HEK293 (cell line): Measurements from ENCODE around the gene CHST14.

Experiments used
- EGR2 ChIP-seq: fragments of 450-650 bp; formaldehyde crosslinking; IDR thresholded peaks from 2 replicates; pipeline ENCODE4 v1.5.1; 2016; ENCODE audit warnings: low read depth, missing biosample characterization, missing genetic modification characterization
- GLI2 ChIP-seq: fragments of 450-650 bp; formaldehyde crosslinking; IDR thresholded peaks from 2 replicates; pipeline ENCODE4; 2017; ENCODE audit warnings: missing biosample characterization, missing genetic modification characterization, low read depth, borderline replicate concordance
- HIC1 ChIP-seq: fragments of 450-650 bp; formaldehyde crosslinking; IDR thresholded peaks from 2 replicates; pipeline ENCODE4 v1.5.1; 2016; ENCODE audit warnings: missing biosample characterization, missing genetic modification characterization
- KLF9 ChIP-seq: fragments of 450-650 bp; formaldehyde crosslinking; IDR thresholded peaks from 2 replicates; pipeline ENCODE4 v1.5.1; 2016; ENCODE audit warnings: missing biosample characterization, missing genetic modification characterization, low read depth
- MEIS1 ChIP-seq: sonication (generic); formaldehyde crosslinking; IDR thresholded peaks from 2 replicates; pipeline ENCODE4 v1.8.1; 2022; ENCODE audit warnings: missing genetic modification reagents, mild to moderate bottlenecking, borderline replicate concordance
- OSR2 ChIP-seq: fragments of 450-650 bp; formaldehyde crosslinking; IDR thresholded peaks from 2 replicates; pipeline ENCODE4 v1.5.1; 2016; ENCODE audit warnings: missing biosample characterization, missing genetic modification characterization
- SCRT2 ChIP-seq: fragments of 450-650 bp; formaldehyde crosslinking; IDR thresholded peaks from 2 replicates; pipeline ENCODE4 v1.5.1; 2016; ENCODE audit warnings: missing biosample characterization, missing genetic modification characterization
- SETDB1 ChIP-seq: IDR thresholded peaks from one replicate; pipeline ENCODE4 v1.6.1; 2017; ENCODE audit warnings: mild to moderate bottlenecking, low read length, moderate library complexity, mixed read lengths; ENCODE audit not compliant: insufficient read length
- SP3 ChIP-seq: fragments of 450-650 bp; formaldehyde crosslinking; IDR thresholded peaks from 2 replicates; pipeline ENCODE4 v1.5.1; 2016; ENCODE audit warnings: missing biosample characterization, missing genetic modification characterization
- ZFHX2 ChIP-seq: fragments of 450-650 bp; formaldehyde crosslinking; conservative IDR thresholded peaks from 2 replicates; pipeline ENCODE4 v1.5.1; 2016; ENCODE audit warnings: missing biosample characterization, missing genetic modification characterization
- ZIC2 ChIP-seq: fragments of 450-650 bp; formaldehyde crosslinking; IDR thresholded peaks from 2 replicates; pipeline ENCODE4 v1.5.1; 2016; ENCODE audit warnings: missing biosample characterization, missing genetic modification characterization
- ZNF121 ChIP-seq: fragments of 450-650 bp; formaldehyde crosslinking; IDR thresholded peaks from 2 replicates; pipeline ENCODE4 v1.5.1; 2016; ENCODE audit warnings: missing biosample characterization, missing genetic modification characterization
- ZNF2 ChIP-seq: fragments of 450-650 bp; formaldehyde crosslinking; IDR thresholded peaks from 2 replicates; pipeline ENCODE4 v1.5.1; 2016; ENCODE audit warnings: missing biosample characterization, missing genetic modification characterization
- ZNF23 ChIP-seq: fragments of 450-650 bp; formaldehyde crosslinking; IDR thresholded peaks from 2 replicates; pipeline ENCODE4 v1.5.1; 2016; ENCODE audit warnings: missing biosample characterization, missing genetic modification characterization, borderline replicate concordance
- ZNF26 ChIP-seq: fragments of 450-650 bp; formaldehyde crosslinking; IDR thresholded peaks from 2 replicates; pipeline ENCODE4 v1.5.1; 2016; ENCODE audit warnings: missing biosample characterization, missing genetic modification characterization
- ZNF274 ChIP-seq, 2 experiments: fragments of 200-500 bp in 1 of 2; fragments of 450-650 bp in 1 of 2; sonication (Bioruptor generic) in 1 of 2; formaldehyde crosslinking in 1 of 2; IDR thresholded peaks; 2 replicates each; pipeline versions ENCODE4 v1.5.1 to v1.6.1; 2014 to 2016; ENCODE audit warnings: borderline replicate concordance in 1 of 2, inconsistent platforms in 1 of 2, low read length in 1 of 2, missing biosample characterization in 1 of 2, missing genetic modification characterization in 1 of 2
- ZNF311 ChIP-seq: fragments of 450-650 bp; formaldehyde crosslinking; IDR thresholded peaks from 2 replicates; pipeline ENCODE4 v1.5.1; 2017; ENCODE audit warnings: missing biosample characterization, missing genetic modification characterization, borderline replicate concordance
- ZNF362 ChIP-seq: fragments of 450-650 bp; formaldehyde crosslinking; IDR thresholded peaks from 2 replicates; pipeline ENCODE4 v1.5.1; 2016; ENCODE audit warnings: missing biosample characterization, missing genetic modification characterization
- ZNF433 ChIP-seq: fragments of 450-650 bp; formaldehyde crosslinking; IDR thresholded peaks from 2 replicates; pipeline ENCODE4 v1.5.1; 2016; ENCODE audit warnings: missing biosample characterization, missing genetic modification characterization, low read depth
- ZNF488 ChIP-seq: fragments of 450-650 bp; formaldehyde crosslinking; IDR thresholded peaks from 2 replicates; pipeline ENCODE4 v1.5.1; 2016; ENCODE audit warnings: missing biosample characterization, missing genetic modification characterization
- ZNF571 ChIP-seq: fragments of 450-650 bp; formaldehyde crosslinking; IDR thresholded peaks from 2 replicates; pipeline ENCODE4 v1.5.0; 2017; ENCODE audit warnings: missing biosample characterization, missing genetic modification characterization
- ZNF624 ChIP-seq: fragments of 450-650 bp; formaldehyde crosslinking; IDR thresholded peaks from 2 replicates; pipeline ENCODE4 v1.5.1; 2017; ENCODE audit warnings: missing biosample characterization, missing genetic modification characterization
- ZNF645 ChIP-seq: fragments of 450-650 bp; formaldehyde crosslinking; IDR thresholded peaks from 2 replicates; pipeline ENCODE4; 2016; ENCODE audit warnings: missing biosample characterization, missing genetic modification characterization
- ZNF658 ChIP-seq: fragments of 450-650 bp; formaldehyde crosslinking; IDR thresholded peaks from 2 replicates; pipeline ENCODE4; 2016; ENCODE audit warnings: missing biosample characterization, missing genetic modification characterization
- ZNF677 ChIP-seq: fragments of 450-650 bp; IDR thresholded peaks from 2 replicates; pipeline ENCODE4 v1.5.0; 2018; ENCODE audit warnings: missing biosample characterization, mild to moderate bottlenecking, missing genetic modification characterization, moderate library complexity
- TF ChIP-seq, protein P1 (sequence below): fragments of 450-650 bp; formaldehyde crosslinking; IDR thresholded peaks from 2 replicates; pipeline ENCODE4 v1.5.1; 2016; ENCODE audit warnings: missing biosample characterization, missing genetic modification characterization
- TF ChIP-seq, protein P2 (sequence below): fragments of 450-650 bp; formaldehyde crosslinking; IDR thresholded peaks from 2 replicates; pipeline ENCODE4 v1.5.1; 2016; ENCODE audit warnings: missing biosample characterization, missing genetic modification characterization

CHST14 gene

DNA sequence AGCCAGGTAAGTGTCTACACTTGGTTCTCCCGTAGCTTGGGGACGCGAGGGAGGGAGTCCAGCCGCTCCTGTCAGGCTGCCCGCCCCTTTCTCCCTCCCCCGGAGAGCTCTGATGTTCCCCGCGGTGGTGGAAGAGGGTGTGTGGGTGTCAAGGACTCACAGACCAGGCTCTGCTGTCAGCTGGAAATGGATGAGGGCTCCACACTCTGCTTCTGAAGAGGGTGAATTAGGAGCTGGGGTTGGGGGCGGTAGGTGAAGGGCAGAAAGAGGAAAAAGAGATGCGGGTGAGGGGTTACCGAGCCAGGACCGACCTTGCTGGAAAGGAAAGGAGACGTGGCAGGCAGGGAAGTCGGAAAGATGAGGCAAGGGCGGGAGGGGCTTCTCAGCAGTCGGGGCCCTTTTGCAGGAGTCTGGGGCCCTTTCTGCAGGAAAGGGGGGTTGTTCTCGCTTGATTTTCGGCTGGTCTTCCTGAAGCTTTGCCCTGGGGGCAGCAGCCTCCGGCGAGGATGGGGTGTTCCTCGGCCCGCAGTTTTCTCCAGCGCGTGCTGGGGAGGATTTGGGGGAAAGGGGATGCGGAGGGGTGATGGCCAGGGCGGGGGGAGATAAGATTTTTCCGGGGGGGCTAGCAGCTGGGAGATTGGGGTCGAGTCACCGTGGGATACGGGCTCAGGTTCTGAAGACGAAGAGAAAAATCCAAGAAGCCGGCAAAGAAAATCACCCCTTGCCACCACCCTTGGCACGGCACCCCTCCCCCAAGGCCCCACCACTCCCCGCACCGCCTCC, 30.6 kb upstream of the CHST14 start (continued):
- TF ChIP-seq, protein P1, sequence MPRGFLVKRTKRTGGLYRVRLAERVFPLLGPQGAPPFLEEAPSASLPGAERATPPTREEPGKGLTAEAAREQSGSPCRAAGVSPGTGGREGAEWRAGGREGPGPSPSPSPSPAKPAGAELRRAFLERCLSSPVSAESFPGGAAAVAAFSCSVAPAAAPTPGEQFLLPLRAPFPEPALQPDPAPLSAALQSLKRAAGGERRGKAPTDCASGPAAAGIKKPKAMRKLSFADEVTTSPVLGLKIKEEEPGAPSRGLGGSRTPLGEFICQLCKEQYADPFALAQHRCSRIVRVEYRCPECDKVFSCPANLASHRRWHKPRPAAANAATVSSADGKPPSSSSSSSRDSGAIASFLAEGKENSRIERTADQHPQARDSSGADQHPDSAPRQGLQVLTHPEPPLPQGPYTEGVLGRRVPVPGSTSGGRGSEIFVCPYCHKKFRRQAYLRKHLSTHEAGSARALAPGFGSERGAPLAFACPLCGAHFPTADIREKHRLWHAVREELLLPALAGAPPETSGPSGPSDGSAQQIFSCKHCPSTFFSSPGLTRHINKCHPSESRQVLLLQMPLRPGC (tag by site-specific recombination) = no peak
- no peak for TF ChIP-seq SCRT2 (tag by site-specific recombination)
- no peak for TF ChIP-seq GLI2 (tag by site-specific recombination)
- no peak for TF ChIP-seq ZNF311 (tag by site-specific recombination)
- TF ChIP-seq SP3 (tag by site-specific recombination) = no peak
- TF ChIP-seq SETDB1 = no peak
- TF ChIP-seq ZNF624 = no peak
- no peak for TF ChIP-seq ZNF645 (tag by site-specific recombination)
- TF ChIP-seq EGR2 (tag by site-specific recombination) = peak; percentile 86
- TF ChIP-seq ZIC2 = peak; percentile 32; the same call in 1 of the 2 replicates
- TF ChIP-seq ZNF571 = no peak
- no peak for TF ChIP-seq ZNF274 (IDR thresholded peaks at IDR 0.05; ENCODE audit: low read length)
- no peak for TF ChIP-seq ZNF274 (tag by site-specific recombination; IDR thresholded peaks at IDR 0.05; ENCODE audit: borderline replicate concordance)
- TF ChIP-seq ZNF658 (tag by site-specific recombination) = no peak
- TF ChIP-seq ZNF433 (tag by site-specific recombination) = no peak
- TF ChIP-seq KLF9 (tag by site-specific recombination) = peak; percentile 58; the same call in 1 of the 2 replicates
- TF ChIP-seq ZNF362 (tag by site-specific recombination) = no peak
- no peak for TF ChIP-seq ZNF2
- TF ChIP-seq, protein P2, sequence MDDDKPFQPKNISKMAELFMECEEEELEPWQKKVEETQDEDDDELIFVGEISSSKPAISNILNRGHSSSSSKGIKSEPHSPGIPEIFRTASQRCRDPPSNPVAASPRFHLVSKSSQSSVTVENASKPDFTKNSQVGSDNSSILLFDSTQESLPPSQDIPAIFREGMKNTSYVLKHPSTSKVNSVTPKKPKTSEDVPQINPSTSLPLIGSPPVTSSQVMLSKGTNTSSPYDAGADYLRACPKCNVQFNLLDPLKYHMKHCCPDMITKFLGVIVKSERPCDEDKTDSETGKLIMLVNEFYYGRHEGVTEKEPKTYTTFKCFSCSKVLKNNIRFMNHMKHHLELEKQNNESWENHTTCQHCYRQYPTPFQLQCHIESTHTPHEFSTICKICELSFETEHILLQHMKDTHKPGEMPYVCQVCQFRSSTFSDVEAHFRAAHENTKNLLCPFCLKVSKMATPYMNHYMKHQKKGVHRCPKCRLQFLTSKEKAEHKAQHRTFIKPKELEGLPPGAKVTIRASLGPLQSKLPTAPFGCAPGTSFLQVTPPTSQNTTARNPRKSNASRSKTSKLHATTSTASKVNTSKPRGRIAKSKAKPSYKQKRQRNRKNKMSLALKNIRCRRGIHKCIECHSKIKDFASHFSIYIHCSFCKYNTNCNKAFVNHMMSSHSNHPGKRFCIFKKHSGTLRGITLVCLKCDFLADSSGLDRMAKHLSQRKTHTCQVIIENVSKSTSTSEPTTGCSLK (tag by site-specific recombination) = no peak
- no peak for TF ChIP-seq ZNF677 (tag by site-specific recombination)
- no peak for TF ChIP-seq ZNF26
- TF ChIP-seq HIC1 = peak; percentile 28; the same call in 1 of the 2 replicates
- peak; percentile 90 for TF ChIP-seq ZFHX2 (tag by site-specific recombination)
- no peak for TF ChIP-seq ZNF488 (tag by site-specific recombination)
- TF ChIP-seq MEIS1 = no peak
- TF ChIP-seq ZNF23 (tag by site-specific recombination) = no peak
- no peak for TF ChIP-seq OSR2 (tag by site-specific recombination)
- TF ChIP-seq ZNF121 (tag by site-specific recombination) = no peak
